Measurements from ENCODE around the gene OSBPL2. TPM values are rescaled to one million over a fixed set of nuclear protein-coding genes. Genes with fewer than 3 reads are reported as not detected.

OSBPL2 gene
- total RNA-seq, 1 donor from 2014 or later = 56.7 TPM

GRCh38 chr20:62316331-62317166 is 78.2 kb downstream of the OSBPL2 start:
- no peak overlapping the region for H3K27ac Mint-ChIP-seq
- H3K36me3 Mint-ChIP-seq (ENCODE audit: insufficient read depth) = peaks cover 11% of the 10 kb centered on the region
- H3K4me1 Mint-ChIP-seq (ENCODE audit: low read depth) = no peaks in the 10 kb centered on the region

GRCh38 chr20:62317167-62317655 is 78.9 kb downstream of the OSBPL2 start:
- no peak overlapping the region for H3K27ac Mint-ChIP-seq
- H3K36me3 Mint-ChIP-seq (ENCODE audit: insufficient read depth) = peaks cover 11% of the 10 kb centered on the region
- no peaks in the 10 kb centered on the region for H3K4me1 Mint-ChIP-seq (ENCODE audit: low read depth)
- H3K9me3 Mint-ChIP-seq (ENCODE audit: low read depth) = no peaks in the 10 kb centered on the region
- no peak overlapping the region for H3K4me3 Mint-ChIP-seq (ENCODE audit: low read depth)
- TF ChIP-seq, protein P1, sequence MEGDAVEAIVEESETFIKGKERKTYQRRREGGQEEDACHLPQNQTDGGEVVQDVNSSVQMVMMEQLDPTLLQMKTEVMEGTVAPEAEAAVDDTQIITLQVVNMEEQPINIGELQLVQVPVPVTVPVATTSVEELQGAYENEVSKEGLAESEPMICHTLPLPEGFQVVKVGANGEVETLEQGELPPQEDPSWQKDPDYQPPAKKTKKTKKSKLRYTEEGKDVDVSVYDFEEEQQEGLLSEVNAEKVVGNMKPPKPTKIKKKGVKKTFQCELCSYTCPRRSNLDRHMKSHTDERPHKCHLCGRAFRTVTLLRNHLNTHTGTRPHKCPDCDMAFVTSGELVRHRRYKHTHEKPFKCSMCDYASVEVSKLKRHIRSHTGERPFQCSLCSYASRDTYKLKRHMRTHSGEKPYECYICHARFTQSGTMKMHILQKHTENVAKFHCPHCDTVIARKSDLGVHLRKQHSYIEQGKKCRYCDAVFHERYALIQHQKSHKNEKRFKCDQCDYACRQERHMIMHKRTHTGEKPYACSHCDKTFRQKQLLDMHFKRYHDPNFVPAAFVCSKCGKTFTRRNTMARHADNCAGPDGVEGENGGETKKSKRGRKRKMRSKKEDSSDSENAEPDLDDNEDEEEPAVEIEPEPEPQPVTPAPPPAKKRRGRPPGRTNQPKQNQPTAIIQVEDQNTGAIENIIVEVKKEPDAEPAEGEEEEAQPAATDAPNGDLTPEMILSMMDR (IDR thresholded peaks at IDR 0.05; ENCODE audit: unreplicated experiment) = no peak
- H3K27me3 Mint-ChIP-seq = no peaks in the 10 kb centered on the region
- DNase-seq (ENCODE audit: low spot score, unreplicated experiment) = no peak

More at GRCh38 chr20:62316331-62317166, 78.2 kb downstream of the OSBPL2 start:
- DNase-seq (ENCODE audit: low spot score, unreplicated experiment) = no peak
- TF ChIP-seq, protein P1 (IDR thresholded peaks at IDR 0.05; ENCODE audit: unreplicated experiment) = no peak
- Mint-ChIP-seq H3K27me3 (no peaks in the 10 kb centered on the region), H3K4me3 (ENCODE audit: low read depth) (no peak overlapping the region), H3K9me3 (ENCODE audit: low read depth) (no peaks in the 10 kb centered on the region)

DNA sequence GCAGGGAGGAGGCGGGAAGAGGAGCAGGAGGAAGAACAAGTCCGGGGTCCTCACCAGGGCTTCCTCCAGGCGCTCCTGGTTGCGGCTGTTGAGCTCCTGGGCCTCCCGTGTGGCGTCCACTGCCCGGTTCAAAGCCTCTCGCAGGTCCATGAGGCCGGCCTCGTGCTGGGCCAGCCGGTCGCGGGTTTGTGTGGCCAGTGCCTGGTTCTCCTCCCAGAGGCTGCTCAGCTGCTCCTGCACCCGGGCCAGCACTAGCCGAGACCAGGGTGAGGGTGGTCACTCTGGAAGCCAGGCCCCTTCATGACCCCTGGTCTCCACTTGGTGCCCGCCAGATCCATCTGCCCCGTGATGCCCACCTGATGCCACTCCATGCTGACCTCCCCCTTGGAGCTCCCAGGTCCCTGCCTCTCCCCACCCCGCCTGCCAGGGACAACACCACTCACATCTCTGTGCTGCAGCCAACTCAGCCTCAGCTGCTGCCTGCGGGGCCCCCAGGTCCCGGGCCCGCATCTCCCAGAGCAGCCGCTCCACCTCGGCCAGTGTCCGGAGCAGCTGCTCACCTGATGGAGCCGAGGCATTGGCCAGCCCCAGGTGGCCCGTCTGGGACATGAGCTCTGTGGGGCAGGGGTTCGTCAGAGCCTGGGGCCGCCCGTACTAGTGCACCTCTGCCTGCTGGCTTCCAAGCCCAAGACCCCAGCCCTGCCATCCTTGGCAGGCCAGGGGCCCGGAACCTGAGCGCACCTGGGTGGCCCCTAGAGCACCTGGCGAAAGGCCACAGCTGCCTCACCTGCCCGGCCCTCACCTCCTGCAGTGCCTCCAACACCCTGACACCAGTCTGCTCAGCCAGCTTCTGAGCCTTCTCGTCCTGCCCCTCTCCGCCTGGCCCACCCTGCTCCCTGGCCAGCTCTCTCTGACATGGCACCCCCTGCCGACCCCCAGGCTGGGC is 80.4 kb downstream of the OSBPL2 start:
- no peak for DNase-seq (ENCODE audit: low spot score, unreplicated experiment)
- no peak overlapping the region for H3K4me3 Mint-ChIP-seq (ENCODE audit: low read depth)
- H3K27ac Mint-ChIP-seq = peak overlapping the region; percentile 71
- H3K36me3 Mint-ChIP-seq (ENCODE audit: insufficient read depth) = peaks cover 11% of the 10 kb centered on the region
- H3K9me3 Mint-ChIP-seq (ENCODE audit: low read depth) = no peaks in the 10 kb centered on the region
- H3K4me1 Mint-ChIP-seq (ENCODE audit: low read depth) = no peaks in the 10 kb centered on the region
- TF ChIP-seq, protein P1 (IDR thresholded peaks at IDR 0.05; ENCODE audit: unreplicated experiment) = no peak
- no peaks in the 10 kb centered on the region for H3K27me3 Mint-ChIP-seq

- no peaks in the 10 kb centered on the region for H3K27me3 Mint-ChIP-seq
- no peak for DNase-seq (ENCODE audit: low spot score, unreplicated experiment)
- no peaks in the 10 kb centered on the region for H3K4me1 Mint-ChIP-seq (ENCODE audit: low read depth)
- H3K9me3 Mint-ChIP-seq (ENCODE audit: low read depth) = no peaks in the 10 kb centered on the region
- H3K36me3 Mint-ChIP-seq (ENCODE audit: insufficient read depth) = peaks cover 11% of the 10 kb centered on the region
- TF ChIP-seq, protein P1 (IDR thresholded peaks at IDR 0.05; ENCODE audit: unreplicated experiment) = no peak
- H3K27ac Mint-ChIP-seq = peak overlapping the region; percentile 71
- no peak overlapping the region for H3K4me3 Mint-ChIP-seq (ENCODE audit: low read depth)
Measured at GRCh38 chr20:62319346-62319909, 81.1 kb downstream of the OSBPL2 start.
